CD4-positive, alpha-beta T cell (primary cell): Measurements from ENCODE around the gene ZNF562. TPM values are rescaled to one million over a fixed set of nuclear protein-coding genes. Genes with fewer than 3 reads are reported as not detected.

Experiments used
- ATAC-seq: fragments of 200-7000 bp; cut with Tn5 transposase; one replicate; pipeline ENCODE4 v1.10.0; 2022; ENCODE audit warnings: mild to moderate bottlenecking; ENCODE audit not compliant: poor library complexity
- CTCF ChIA-PET: fragments of 350-600 bp; sonication (Branson Sonifier 250); formaldehyde crosslinking; loops from one replicate; lab custom pipeline; 2021; ENCODE audit warnings: antibody characterized with exemption, inconsistent platforms; lab: Charles Lee
- POLR2A ChIA-PET: fragments of 350-600 bp; sonication (Branson Sonifier 250); formaldehyde crosslinking; loops from one replicate; lab custom pipeline; 2021; ENCODE audit warnings: antibody characterized with exemption, inconsistent platforms; lab: Charles Lee
- DNase-seq, 14 experiments: peaks; one replicate each; pipeline ENCODE4 v3.0.0-alpha.2; 2013 to 2020; ENCODE audit warnings: mixed read lengths in 2 of 14
- H3K27ac ChIP-seq, 2 donors: one replicate each; pipeline versions ENCODE4 v1.5.1 to v1.7.0; 2013; ENCODE audit warnings: low read length in 2 of 2, low read depth in 1 of 2, mild to moderate bottlenecking in 1 of 2
- H3K27me3 ChIP-seq, 2 experiments: 1 replicate in 1 of 2; 2 replicates in 1 of 2; pipeline versions ENCODE4 v1.6.1 to v1.7.0; 2013; ENCODE audit warnings: low read length in 2 of 2, control low read depth in 1 of 2, mild to moderate bottlenecking in 1 of 2, moderate library complexity in 1 of 2; ENCODE audit not compliant: insufficient read depth in 2 of 2, control insufficient read depth in 1 of 2
- H3K36me3 ChIP-seq: one replicate; pipeline ENCODE4 v1.6.1; 2013; ENCODE audit warnings: low read length, control low read depth; ENCODE audit not compliant: insufficient read depth
- H3K4me1 ChIP-seq: one replicate; pipeline ENCODE4 v1.6.1; 2013; ENCODE audit warnings: low read length, control low read depth; ENCODE audit not compliant: insufficient read depth
- H3K4me3 ChIP-seq: one replicate; pipeline ENCODE4 v1.5.1; 2013; ENCODE audit warnings: mild to moderate bottlenecking, low read length, moderate library complexity
- H3K9me3 ChIP-seq, 2 experiments: 1 replicate in 1 of 2; 2 replicates in 1 of 2; pipeline versions ENCODE4 v1.6.1 to v1.7.0; 2013; ENCODE audit warnings: low read length in 2 of 2, mild to moderate bottlenecking in 2 of 2, control low read depth in 1 of 2, moderate library complexity in 1 of 2; ENCODE audit not compliant: control insufficient read depth in 1 of 2, insufficient read depth in 1 of 2
- H3K27ac Mint-ChIP-seq: one replicate; pipeline ENCODE4 v1.8.0; 2020; ENCODE audit warnings: mixed read lengths
- H3K27me3 Mint-ChIP-seq: one replicate; pipeline ENCODE4 v1.8.0; 2021; ENCODE audit warnings: mixed read lengths
- H3K36me3 Mint-ChIP-seq: one replicate; pipeline ENCODE4 v1.8.0; 2021; ENCODE audit warnings: low read depth, mixed read lengths
- H3K4me1 Mint-ChIP-seq: one replicate; pipeline ENCODE4 v1.8.0; 2021; ENCODE audit warnings: low read depth, mixed read lengths
- H3K4me3 Mint-ChIP-seq: one replicate; pipeline ENCODE4 v1.8.0; 2020; ENCODE audit warnings: mild to moderate bottlenecking, mixed read lengths
- H3K9me3 Mint-ChIP-seq: one replicate; pipeline ENCODE4 v1.8.0; 2020; ENCODE audit warnings: mixed read lengths
- CTCF ChIP-seq: fragments of 200-600 bp; IDR thresholded peaks from one replicate; pipeline ENCODE4 v1.8.0; 2022; ENCODE audit warnings: antibody characterized with exemption, mild to moderate bottlenecking
- intact Hi-C, 2 experiments: fragments of 100-400 bp; cut with DNase I in 1 of 2; cut with micrococcal nuclease in 1 of 2; formaldehyde crosslinking; loops; one replicate each; pipeline versions ENCODE4 v1.15.1 to v1.9.0; 2023 to 2025; cut with DNase I, micrococcal nuclease
- total RNA-seq, 174 experiments: library from RNA in 2 of 174; stranded (reverse) in 2 of 174; gene quantifications; one replicate each; pipeline ENCODE4 v1.2.3 and lab custom pipeline; 2021 to 2026

Gene ZNF562
- total RNA-seq, 2 experiments from 2014 or later, result 12.8 to 13.3 TPM

GRCh38 chr19:9720541-9720940, 45.6 kb upstream of the ZNF562 start:
- no peak overlapping the region for H3K27ac ChIP-seq
- Mint-ChIP-seq H3K4me1 (peaks cover 8% of the 10 kb centered on the region), H3K27me3 (no peaks in the 10 kb centered on the region), H3K9me3 (peaks cover 5% of the 10 kb centered on the region), H3K27ac (no peak overlapping the region), H3K4me3 (no peak overlapping the region), H3K36me3 (peaks cover 5% of the 10 kb centered on the region)
- no peak overlapping the region for H3K4me3 ChIP-seq
- intact Hi-C loops, result no loop called here
- peaks cover 0 to 5% of the 10 kb centered on the region in 2 experiments for H3K27me3 ChIP-seq
- H3K9me3 ChIP-seq, result peaks cover 10 to 15% of the 10 kb centered on the region in 2 experiments
- no peaks in the 10 kb centered on the region for H3K4me1 ChIP-seq
- H3K36me3 ChIP-seq, result no peaks in the 10 kb centered on the region
- DNase-seq, result no peak
- ChIA-PET POLR2A (no interaction called here), CTCF (no interaction called here)
- no peak for TF ChIP-seq CTCF
- no peak for ATAC-seq

- ATAC-seq, result no peak
These were observed 36.9 kb upstream of the ZNF562 start for GRCh38 chr19:9711815-9712214.

GRCh38 chr19:9709305-9709704, 34.4 kb upstream of the ZNF562 start:
- H3K36me3 ChIP-seq, result no peaks in the 10 kb centered on the region
- peak in 1 of 14 experiments; percentile 11 for DNase-seq
- ATAC-seq, result no peak
- no peak overlapping the region for H3K27ac Mint-ChIP-seq
- no peak overlapping the region for H3K27ac ChIP-seq
- intact Hi-C loops, result no loop called here
- no peaks in the 10 kb centered on the region for H3K4me1 Mint-ChIP-seq
- no peak overlapping the region for H3K4me3 ChIP-seq
- no peaks in the 10 kb centered on the region for H3K27me3 Mint-ChIP-seq
- ChIA-PET POLR2A (no interaction called here), CTCF (no interaction called here)
- no peak for TF ChIP-seq CTCF
- H3K9me3 Mint-ChIP-seq, result peaks cover 14% of the 10 kb centered on the region
- H3K27me3 ChIP-seq, result no peaks in the 10 kb centered on the region
- no peak overlapping the region for H3K4me3 Mint-ChIP-seq
- H3K36me3 Mint-ChIP-seq, result peaks cover 10% of the 10 kb centered on the region
- no peaks in the 10 kb centered on the region for H3K4me1 ChIP-seq
- peaks cover 10 to 31% of the 10 kb centered on the region in 2 experiments for H3K9me3 ChIP-seq

More at GRCh38 chr19:9711815-9712214, 36.9 kb upstream of the ZNF562 start:
- Histone ChIP-seq H3K36me3 (no peaks in the 10 kb centered on the region), H3K9me3 (peaks cover 10 to 31% of the 10 kb centered on the region in 2 experiments), H3K27me3 (no peaks in the 10 kb centered on the region), H3K4me3 (no peak overlapping the region), H3K4me1 (no peaks in the 10 kb centered on the region), H3K27ac (no peak overlapping the region)
- Mint-ChIP-seq H3K27me3 (peaks cover 6% of the 10 kb centered on the region), H3K4me1 (no peaks in the 10 kb centered on the region), H3K9me3 (peaks cover 14% of the 10 kb centered on the region), H3K27ac (no peak overlapping the region), H3K4me3 (no peak overlapping the region), H3K36me3 (peaks cover 10% of the 10 kb centered on the region)
- TF ChIP-seq CTCF, result no peak
- intact Hi-C loops, result no loop called here
- no peak for DNase-seq
- CTCF ChIA-PET, result no interaction called here
- POLR2A ChIA-PET, result no interaction called here
